ENCODE results near the gene GFOD2. TPM values are rescaled to one million over a fixed set of nuclear protein-coding genes. Genes with fewer than 3 reads are reported as not detected.

The GFOD2 gene
- total and polyA plus RNA-seq, 2 donors (not counting 3 experiments of a cell fraction or from before 2014, with no cell fraction given) = 38.1 to 47.5 TPM

- FAIRE-seq (no peak), DNase-seq (ENCODE audit: low read depth, low spot score) (no peak)
- Histone ChIP-seq H3K4me1 (ENCODE audit: control insufficient read depth, extremely low read depth, insufficient read depth, low read length) (no peaks in the 10 kb centered on the region), H2AFZ (ENCODE audit: low read depth, low read length) (no peak overlapping the region), H3K9me3 (replicated peaks; ENCODE audit: control insufficient read depth, insufficient read depth, low read length) (no peaks in the 10 kb centered on the region), H3K36me3 (ENCODE audit: control insufficient read depth in 2 of 2, extremely low read depth in 1 of 2, insufficient read depth in 2 of 2, low read length in 2 of 2) (no peaks in the 10 kb centered on the region), H3K9me1 (replicated peaks; ENCODE audit: control insufficient read depth, extremely low read depth, insufficient read depth, low read length) (no peaks in the 10 kb centered on the region), H3K4me3 (replicated peaks in 1 of 3; ENCODE audit: insufficient read depth in 1 of 3, low read depth in 1 of 3, low read length in 3 of 3) (no peak overlapping the region), H3K9ac (replicated peaks; ENCODE audit: extremely low read depth, insufficient read depth, low read length) (no peak overlapping the region), H3K79me2 (ENCODE audit: control insufficient read depth, insufficient read depth, low read length) (no peaks in the 10 kb centered on the region), H3K27ac (ENCODE audit: insufficient read depth, low read depth, low read length) (no peak overlapping the region), H4K20me1 (replicated peaks; ENCODE audit: control insufficient read depth, extremely low read depth, insufficient read depth, low read length) (no peaks in the 10 kb centered on the region), H3K27me3 (ENCODE audit: control insufficient read depth in 2 of 2, insufficient read depth in 2 of 2, low read length in 2 of 2) (peaks cover 36% of the 10 kb centered on the region in 2 experiments), H3K4me2 (ENCODE audit: insufficient read depth, low read length) (no peak overlapping the region)
- ChIA-PET POLR2A (no interaction called here), CTCF (interaction anchor here (1.0 to 7.7 kb wide), 8 partner anchors 11 to 126 kb away, joined by 3 to 166 read pairs (median 4); partner anchors contain the start of genes ACD and CTCF)
- no TSS peak for BruUV-seq (replicated peaks)
- no peak for TF ChIP-seq CTCF (IDR thresholded peaks at IDR 0.05; ENCODE audit: extremely low read depth in 1 of 2, insufficient read depth in 1 of 2, low read depth in 1 of 2, low read length in 2 of 2)
- TF ChIP-seq POLR2A (IDR thresholded peaks at IDR 0.05; ENCODE audit: low read depth, low read length) = no peak
- no peak for TF ChIP-seq MAX (IDR thresholded peaks at IDR 0.05; ENCODE audit: insufficient read depth, insufficient read length)
- intact Hi-C loops (cut with micrococcal nuclease) = no loop called here
- dilution Hi-C loops (cut with MboI; ENCODE audit: extremely low pct_ligation_motif_present, low sequenced_read_pairs) = no loop called here
Observed at GRCh38 chr16:67647681-67648080, 71.4 kb downstream of the GFOD2 start.

- Histone ChIP-seq H3K9ac (replicated peaks; ENCODE audit: extremely low read depth, insufficient read depth, low read length) (no peak overlapping the region), H3K27me3 (ENCODE audit: control insufficient read depth in 2 of 2, insufficient read depth in 2 of 2, low read length in 2 of 2) (peaks cover 33 to 34% of the 10 kb centered on the region in 2 experiments), H4K20me1 (replicated peaks; ENCODE audit: control insufficient read depth, extremely low read depth, insufficient read depth, low read length) (no peaks in the 10 kb centered on the region), H3K4me1 (ENCODE audit: control insufficient read depth, extremely low read depth, insufficient read depth, low read length) (no peaks in the 10 kb centered on the region), H3K9me1 (replicated peaks; ENCODE audit: control insufficient read depth, extremely low read depth, insufficient read depth, low read length) (no peaks in the 10 kb centered on the region), H3K79me2 (ENCODE audit: control insufficient read depth, insufficient read depth, low read length) (no peaks in the 10 kb centered on the region), H3K4me2 (ENCODE audit: insufficient read depth, low read length) (no peak overlapping the region), H3K4me3 (replicated peaks in 1 of 3; ENCODE audit: insufficient read depth in 1 of 3, low read depth in 1 of 3, low read length in 3 of 3) (no peak overlapping the region), H3K27ac (ENCODE audit: insufficient read depth, low read depth, low read length) (no peak overlapping the region), H3K36me3 (ENCODE audit: control insufficient read depth in 2 of 2, extremely low read depth in 1 of 2, insufficient read depth in 2 of 2, low read length in 2 of 2) (no peaks in the 10 kb centered on the region), H2AFZ (ENCODE audit: low read depth, low read length) (no peak overlapping the region), H3K9me3 (replicated peaks; ENCODE audit: control insufficient read depth, insufficient read depth, low read length) (no peaks in the 10 kb centered on the region)
- CTCF ChIA-PET = interaction anchor here (1.1 to 7.7 kb wide), 6 partner anchors 13 to 125 kb away, joined by 3 to 166 read pairs (median 6); partner anchors contain the start of genes ACD and CTCF
- FAIRE-seq = no peak
- dilution Hi-C loops (cut with MboI; ENCODE audit: extremely low pct_ligation_motif_present, low sequenced_read_pairs) = no loop called here
- no peak for DNase-seq (ENCODE audit: low read depth, low spot score)
- POLR2A ChIA-PET = no interaction called here
- intact Hi-C loops (cut with micrococcal nuclease) = no loop called here
- no peak for TF ChIP-seq MYC (IDR thresholded peaks at IDR 0.05; ENCODE audit: low read depth, low read length)
- BruUV-seq (replicated peaks) = no TSS peak
Observed at GRCh38 chr16:67647111-67647651, 71.9 kb downstream of the GFOD2 start.
